HG02798 (cell line): ENCODE data around the gene ATP2B2.

Experiments
- ATAC-seq: cut with Tn5 transposase; IDR thresholded peaks from one replicate; pipeline ENCODE4 v1.9.1; 2021; ENCODE audit warnings: mild to moderate bottlenecking; ENCODE audit not compliant: unreplicated experiment, poor library complexity

Gene ATP2B2

DNA sequence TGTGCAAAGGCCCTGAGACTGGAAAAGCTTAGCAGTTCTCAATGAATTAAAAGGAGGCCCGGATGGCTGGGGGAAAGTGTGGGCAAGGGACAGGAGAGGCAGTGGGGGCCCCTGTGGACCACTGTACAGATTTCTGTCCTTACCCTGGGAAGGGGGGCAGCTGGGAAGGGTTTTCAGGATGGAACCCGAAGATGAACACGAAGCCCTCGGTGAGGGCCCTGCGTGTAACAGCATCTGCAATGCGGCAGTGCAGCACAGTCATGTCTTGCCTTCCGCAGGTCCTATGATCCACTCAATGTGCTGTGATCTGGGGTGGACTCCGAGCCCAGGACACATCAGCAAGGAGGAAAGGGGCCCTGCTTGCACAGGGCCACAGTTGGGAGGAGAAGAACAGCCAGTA lies 7.9 kb upstream of the ATP2B2 start:
- no peak for ATAC-seq

GRCh38 chr3:10512687-10513086 lies 7.3 kb upstream of the ATP2B2 start:
- ATAC-seq = no peak

- no peak for ATAC-seq
Measured at GRCh38 chr3:10511809-10512494, 6.6 kb upstream of the ATP2B2 start.

DNA sequence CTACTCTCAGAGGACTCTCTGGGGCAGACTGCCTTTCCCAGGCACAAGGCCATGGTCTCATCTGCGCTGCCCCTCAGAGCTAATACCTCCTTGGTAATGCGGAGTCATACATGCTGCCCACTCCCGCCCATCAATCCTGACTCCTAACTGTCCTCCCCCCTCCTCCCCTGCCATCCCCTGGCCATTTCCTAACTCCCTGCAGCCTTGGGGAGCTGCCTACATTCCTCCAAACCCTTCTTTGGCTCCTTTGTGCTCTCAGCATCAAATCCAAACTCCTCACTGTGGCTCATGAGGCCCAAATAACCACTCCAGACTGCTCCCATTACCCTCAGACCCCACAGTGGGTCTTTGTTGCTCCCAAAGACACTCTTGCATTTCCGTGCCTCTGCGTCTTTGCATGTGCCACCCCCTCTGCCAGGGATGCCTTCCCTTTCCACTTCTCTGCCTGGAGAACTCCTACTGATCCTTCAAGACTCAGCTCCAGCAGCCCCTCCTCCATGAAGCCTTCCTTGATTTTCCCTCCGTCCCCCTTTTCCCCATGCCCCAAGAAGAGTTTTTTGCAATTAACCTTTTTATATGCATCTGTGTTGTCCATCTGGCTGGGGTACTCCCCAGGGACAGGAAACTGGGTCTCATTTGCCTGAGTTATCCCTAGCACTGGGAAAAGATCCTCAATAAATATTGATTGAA lies 5.5 kb upstream of the ATP2B2 start:
- no peak for ATAC-seq

GRCh38 chr3:10510086-10510742 lies 4.8 kb upstream of the ATP2B2 start:
- ATAC-seq = no peak

DNA sequence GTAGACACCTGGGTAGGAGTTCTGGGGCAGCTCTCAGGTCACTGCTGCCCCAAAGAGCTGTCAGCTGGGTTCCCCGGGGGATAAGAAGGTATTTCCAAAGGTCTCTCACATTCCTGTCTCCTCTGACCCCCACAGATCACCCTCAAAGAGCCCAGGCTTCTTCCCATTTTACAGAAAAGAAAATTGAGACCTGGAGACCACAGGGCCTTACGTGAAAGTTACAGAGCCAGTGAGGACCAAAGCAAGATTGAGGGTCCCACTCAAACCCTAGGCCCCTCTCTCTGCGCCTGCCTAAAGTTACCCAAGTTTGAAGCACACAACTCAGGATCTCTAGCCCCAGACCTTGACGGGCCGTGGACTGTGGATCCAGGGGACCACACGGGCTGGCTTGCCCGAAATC lies 3.9 kb upstream of the ATP2B2 start:
- ATAC-seq = no peak

DNA sequence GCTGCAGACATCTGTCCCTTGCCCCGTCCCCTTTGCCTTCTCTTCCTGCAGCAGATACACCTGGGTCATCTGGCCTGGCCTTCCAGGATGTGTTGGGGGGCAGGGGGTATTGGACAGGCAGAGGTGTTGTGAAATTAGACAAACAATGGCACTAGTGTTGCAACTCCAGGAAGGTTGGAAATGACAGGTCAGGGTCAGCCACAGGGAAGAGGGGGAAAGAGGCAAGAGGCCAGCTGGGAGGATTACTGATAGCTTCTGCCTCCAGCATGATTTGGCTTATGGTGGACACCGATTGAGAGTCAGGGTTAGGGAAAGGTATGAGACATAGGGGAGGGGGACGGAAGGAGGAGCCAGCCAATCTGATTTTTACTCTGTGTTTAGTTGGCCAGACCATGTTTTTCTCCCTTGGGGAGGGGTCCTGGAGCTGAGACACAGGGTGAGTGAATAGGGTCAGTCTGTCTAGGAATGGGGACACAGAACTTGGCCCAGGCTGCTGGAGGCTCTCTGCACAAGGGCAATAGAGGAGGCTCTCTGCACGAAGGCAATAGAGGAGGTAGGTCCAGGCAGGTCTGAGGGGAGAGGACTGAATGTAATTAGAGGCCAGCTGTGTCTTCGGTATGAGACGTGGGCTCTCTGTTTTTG lies 3.4 kb upstream of the ATP2B2 start:
- ATAC-seq = no peak

- no peak for ATAC-seq
Measured at GRCh38 chr3:10508235-10508618, 2.8 kb upstream of the ATP2B2 start.

DNA sequence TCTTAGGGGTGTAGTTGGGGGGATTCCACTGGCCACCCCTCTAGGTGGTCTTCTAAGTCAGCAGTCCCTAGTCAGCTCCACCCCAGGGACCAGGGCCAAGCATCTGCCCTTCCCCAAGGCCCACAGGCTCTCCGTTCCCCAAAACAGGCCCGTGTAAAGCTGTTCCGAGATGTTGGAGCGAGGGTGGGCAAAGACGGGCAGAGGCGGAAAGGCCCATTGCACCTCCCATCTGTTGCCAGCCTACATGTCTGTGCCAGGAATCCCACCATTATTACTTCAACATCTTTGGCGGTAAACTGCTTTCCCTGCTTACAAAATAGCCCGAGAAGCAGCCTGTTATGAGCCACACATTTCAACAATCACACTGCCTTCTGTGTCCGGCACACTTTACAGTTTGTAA lies 1.9 kb upstream of the ATP2B2 start:
- ATAC-seq = no peak

- no peak for ATAC-seq
Measured at GRCh38 chr3:10506696-10507095, 1.3 kb upstream of the ATP2B2 start.

DNA sequence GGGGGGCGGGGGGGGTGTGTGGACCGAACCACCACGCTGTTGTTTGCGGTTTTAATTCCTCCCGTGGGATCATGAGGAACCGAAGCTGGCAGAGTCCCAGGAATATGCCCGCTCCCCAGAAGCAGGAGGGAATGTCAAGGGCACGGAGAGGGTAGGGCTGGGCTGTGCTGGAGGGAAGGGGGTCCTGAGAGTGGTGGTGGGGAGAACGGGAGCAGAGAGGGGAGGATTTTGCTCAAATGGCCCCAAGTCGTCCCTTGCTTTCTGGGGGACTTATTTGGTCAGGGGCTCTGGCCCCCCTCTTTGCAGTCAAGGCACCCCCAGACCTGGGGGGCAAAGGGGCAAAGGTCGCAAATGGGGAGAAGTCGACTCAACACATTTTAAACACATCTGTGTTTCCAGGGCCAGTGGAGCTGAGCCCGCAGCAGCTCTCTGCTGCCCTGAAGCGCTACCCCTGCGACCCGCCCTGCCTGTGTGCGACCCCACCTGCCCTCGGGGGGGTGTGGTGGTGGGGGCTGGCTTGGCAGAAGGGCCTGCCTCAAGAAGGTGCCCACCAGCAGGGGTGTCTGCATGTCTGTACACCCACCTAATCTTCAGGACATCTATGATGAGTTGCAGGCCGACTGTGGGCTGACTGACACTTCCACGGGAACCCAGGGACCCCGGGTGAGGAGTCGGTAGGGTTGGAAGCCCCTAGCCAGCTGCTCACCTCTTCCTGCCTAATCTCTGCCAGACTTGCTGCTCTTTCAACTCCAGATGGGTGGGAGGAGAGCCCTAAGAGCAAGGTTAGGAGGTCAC lies 602 bp upstream of the ATP2B2 start:
- no peak for ATAC-seq

- ATAC-seq = no peak
Measured at GRCh38 chr3:10504171-10505049, 976 bp downstream of the ATP2B2 start.

DNA sequence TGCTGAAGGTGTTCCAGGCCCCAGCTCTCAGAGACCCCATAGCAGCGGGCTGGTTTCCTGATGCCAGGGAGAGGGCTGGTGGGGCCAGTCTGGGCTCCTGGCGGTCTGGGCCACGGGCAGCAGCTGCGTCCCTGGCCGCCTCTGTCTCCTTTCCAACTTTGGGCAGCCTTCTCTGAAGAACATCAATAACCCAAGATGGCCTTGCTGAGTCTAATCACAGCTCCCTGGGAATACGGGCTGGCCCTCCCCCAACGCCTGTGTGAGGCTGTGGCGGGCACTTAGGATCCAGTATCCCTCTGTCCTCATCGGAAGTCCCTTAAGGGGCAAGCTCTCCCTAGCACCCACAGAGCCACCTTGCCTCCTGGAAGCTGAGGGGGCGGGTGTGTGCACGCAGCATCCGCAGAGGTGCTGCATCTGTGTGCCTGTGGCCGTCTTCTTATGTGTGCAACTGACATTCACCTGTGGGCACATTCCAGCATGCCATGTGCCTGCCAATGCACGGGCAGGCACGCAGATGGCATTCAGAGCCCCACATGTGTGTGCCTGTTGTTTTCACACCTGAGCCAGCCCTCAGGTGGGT lies 2.1 kb downstream of the ATP2B2 start:
- ATAC-seq = no peak

DNA sequence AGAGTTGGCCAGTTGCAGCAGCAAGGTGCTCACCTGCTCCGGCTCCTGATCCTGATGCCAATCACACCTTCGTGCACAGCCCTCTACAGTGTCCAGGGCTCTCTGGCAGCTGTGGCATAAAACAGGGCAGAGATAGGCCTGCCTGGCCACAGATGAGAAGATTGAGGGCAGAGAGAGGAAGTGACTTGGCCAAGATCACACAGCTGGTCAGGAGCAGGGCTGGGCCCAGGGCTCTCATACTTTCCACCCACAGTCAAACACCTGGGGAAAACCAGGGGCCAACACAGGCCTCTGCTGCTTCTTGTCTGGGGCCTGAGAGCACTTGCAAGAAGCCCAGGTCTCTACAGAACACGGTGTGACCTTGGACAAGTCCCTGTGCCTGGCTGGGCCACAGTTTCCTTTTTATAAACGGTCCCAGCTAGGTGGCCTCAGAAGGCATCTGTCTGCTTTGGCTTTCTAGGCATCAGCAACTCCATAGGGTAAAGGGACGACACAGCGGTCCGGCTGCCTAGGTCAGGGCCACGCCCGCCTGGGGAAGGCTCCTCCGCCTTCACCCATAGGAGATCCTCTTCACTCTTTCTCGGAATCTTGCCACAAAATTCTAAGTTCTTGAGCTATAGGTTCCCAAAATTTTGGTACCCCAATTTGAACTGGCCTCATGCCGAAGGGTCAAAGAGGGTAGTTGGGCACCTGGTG lies 3.1 kb downstream of the ATP2B2 start:
- no peak for ATAC-seq

GRCh38 chr3:10501664-10502052 lies 3.7 kb downstream of the ATP2B2 start:
- ATAC-seq = no peak

GRCh38 chr3:10500717-10501663 lies 4.4 kb downstream of the ATP2B2 start:
- no peak for ATAC-seq

GRCh38 chr3:10498271-10498670 lies 7.1 kb downstream of the ATP2B2 start:
- no peak for ATAC-seq
